ENCODE data around the gene PPP1R2B.
"Not testable (repeated sequence)": the region's sequence is repeated elsewhere in the genome, so short reads cannot be mapped to it uniquely, and the experiment has no call there.

The PPP1R2B gene

DNA sequence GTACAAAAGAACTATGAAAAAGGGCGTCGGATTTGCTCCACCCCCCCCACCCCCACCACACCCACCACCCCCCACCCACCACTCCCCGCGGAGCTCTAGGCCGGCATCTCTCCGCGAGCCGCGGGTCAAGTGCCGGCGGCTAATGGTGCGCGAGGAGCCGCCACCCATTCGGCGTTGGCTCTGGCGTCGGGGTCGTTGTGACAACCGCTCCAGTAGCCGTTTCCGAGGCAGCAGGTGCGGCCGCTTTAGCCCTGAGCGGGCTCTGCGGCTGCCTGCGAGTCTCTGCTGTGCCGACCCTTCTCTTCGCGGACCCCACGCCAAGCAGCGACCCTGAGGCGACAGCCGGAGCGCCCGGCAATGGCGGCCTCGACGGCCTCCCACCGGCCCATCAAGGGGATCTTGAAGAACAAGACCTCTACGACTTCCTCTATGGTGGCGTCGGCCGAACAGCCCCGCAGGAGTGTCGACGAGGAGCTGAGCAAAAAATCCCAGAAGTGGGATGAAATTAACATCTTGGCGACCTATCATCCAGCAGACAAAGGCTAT, at the start of gene PPP1R2B:
TSS of gene PPP1R2B (plus strand) at position 90 of the 546 bp plus-strand sequence. CDS start at position 358, 268 bp downstream.
- no peak for DNase-seq

GRCh38 chr5:156800929-156801328, 49.2 kb upstream of the PPP1R2B start:
- no peak for DNase-seq

GRCh38 chr5:156802501-156802900, 47.6 kb upstream of the PPP1R2B start:
- DNase-seq = no peak

DNA sequence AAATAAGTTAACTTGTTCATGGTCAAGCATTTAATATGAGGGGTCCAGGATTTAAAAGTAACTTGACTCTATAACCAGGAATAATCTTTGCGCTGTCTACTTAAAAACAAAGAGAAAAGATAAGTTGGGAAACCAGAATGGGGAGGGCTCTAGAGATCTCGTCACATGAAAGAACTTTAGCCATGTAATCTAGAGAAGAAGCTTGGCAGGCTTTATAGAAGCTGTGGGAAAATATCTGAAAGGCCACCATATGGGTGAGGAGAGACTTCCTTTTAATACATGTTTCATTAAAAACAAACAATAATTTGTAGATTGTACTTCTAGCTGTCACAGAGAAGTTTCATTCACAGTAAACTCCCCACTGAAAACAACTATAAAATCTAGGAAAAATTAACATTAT, 46.7 kb upstream of the PPP1R2B start:
- no peak for DNase-seq

- no peak for DNase-seq
These were observed 37.1 kb upstream of the PPP1R2B start for GRCh38 chr5:156812959-156813358.

DNA sequence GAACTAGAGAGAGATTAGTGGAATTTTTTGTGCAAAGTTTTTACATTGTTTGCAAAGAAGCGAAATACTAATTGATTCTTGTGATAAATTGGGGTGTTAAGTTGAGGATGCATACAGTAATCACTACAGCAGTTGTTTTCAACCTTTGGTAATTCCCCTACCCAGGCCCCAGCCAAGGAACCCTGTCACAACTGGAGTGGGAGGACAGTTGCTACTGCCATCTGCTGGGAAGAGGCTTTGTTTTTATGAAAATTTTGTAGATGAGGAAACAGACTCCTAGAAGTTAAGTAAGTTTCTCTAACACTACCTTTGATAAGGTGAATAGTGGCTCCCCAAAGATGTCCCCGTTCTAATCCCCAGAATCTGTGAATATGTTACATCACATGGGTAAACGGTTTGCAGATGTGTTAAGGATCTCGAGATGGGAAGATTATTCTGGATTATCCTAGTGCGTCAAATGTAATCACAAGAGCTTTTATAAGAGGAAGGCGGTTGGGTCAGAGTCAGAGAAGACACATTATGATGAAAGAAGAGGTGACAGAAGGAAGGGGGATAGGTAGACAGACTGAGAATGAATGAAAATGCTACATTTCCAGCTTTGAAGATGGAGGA, 34.0 kb upstream of the PPP1R2B start:
- peak; percentile 17 for DNase-seq

- no peak for DNase-seq
These were observed 30.6 kb upstream of the PPP1R2B start for GRCh38 chr5:156819537-156819936.

DNA sequence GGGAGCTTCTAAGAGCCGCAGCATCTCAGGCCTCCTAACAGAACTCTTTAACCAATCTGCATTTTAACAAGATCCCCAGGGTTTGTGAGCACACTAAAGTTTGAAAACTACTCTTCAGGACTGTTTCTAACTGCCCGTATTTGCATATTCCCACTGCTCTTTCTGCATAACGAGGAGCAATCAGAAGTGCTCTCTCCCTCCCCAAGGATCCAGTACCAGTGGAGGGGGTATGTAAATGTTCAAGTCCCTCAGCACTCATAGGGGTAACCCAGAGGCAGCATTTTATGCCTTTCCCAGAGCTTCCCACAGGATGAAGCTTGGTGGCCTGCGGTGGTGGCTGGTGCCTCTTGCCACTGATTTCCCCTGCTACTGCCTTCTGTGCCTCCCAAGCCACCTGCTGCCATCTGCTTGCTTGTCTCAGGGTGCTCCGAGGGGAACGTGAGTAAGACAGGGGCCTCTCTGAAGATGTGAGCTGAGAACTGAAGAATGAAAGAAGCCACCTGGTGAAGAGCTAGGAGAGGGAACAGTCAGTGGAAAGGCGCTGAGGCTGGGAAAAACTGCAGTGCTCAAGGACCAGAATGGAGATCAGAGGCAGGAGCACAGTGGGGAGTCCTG, 30.0 kb upstream of the PPP1R2B start:
- no peak for DNase-seq

- DNase-seq = no peak
These were observed 25.9 kb upstream of the PPP1R2B start for GRCh38 chr5:156824241-156824640.

- no peak for DNase-seq
These were observed 25.3 kb upstream of the PPP1R2B start for GRCh38 chr5:156824800-156825199.

- no peak for DNase-seq
These were observed 24.4 kb upstream of the PPP1R2B start for GRCh38 chr5:156825688-156826087.

DNA sequence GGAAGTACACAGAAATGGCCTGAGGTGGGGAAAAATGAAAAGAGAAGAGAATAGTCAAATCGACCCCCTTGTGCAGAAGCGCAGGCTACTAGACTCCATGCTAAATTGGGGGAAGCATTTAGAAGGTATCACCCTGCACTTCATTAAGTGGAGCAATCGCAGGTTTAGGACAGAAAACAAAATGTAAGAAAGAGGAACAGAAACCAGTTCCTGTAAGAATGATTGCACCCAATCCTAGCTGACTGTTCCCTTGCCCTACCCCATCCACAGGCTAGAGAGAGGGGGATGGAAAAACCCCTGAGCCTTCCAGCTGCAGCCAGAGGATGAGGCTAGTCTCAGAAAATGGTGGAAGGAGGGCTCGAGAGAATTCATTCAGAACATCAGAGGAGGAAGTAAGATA, 23.9 kb upstream of the PPP1R2B start:
- DNase-seq = no peak

DNA sequence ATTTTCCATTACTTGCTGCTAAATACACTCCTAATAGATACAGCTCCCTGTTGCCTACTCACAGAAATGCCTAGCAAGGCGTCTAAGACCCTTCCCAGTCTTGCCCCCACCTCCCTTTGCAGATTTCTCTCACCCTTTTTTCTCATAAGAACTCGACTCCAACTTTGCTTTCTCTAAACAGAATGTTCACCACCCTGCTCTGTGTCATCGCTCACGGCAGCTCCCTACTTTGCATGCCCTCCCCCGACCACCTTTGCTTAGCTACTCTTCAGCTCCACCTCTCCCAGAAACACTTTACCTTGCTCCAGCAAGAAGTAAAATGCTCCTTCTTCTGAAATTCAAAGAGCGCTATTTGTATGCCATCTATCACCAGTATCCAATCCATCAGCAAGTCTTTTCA, 15.2 kb upstream of the PPP1R2B start:
- DNase-seq = no peak

DNA sequence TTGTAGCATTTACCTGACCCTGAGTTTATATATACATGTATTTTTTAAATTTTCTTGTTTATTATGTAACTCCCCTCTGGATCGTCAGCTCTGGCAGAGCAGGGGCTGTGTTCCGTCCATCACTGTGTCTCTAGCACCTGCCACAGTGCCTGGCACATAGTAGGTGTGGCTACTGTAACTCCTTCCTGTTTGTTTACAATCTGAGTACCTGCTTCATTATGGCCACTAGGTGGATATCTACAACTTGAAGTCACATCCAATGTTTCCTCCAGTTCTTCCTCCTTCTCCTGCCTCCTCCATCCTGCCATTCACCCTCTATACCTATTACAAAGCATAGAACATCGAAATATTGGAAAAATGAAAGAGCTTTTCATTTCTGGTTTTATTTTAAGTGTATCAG, 14.2 kb upstream of the PPP1R2B start:
- DNase-seq = no peak

- DNase-seq = no peak
These were observed 13.2 kb upstream of the PPP1R2B start for GRCh38 chr5:156836846-156837245.

DNA sequence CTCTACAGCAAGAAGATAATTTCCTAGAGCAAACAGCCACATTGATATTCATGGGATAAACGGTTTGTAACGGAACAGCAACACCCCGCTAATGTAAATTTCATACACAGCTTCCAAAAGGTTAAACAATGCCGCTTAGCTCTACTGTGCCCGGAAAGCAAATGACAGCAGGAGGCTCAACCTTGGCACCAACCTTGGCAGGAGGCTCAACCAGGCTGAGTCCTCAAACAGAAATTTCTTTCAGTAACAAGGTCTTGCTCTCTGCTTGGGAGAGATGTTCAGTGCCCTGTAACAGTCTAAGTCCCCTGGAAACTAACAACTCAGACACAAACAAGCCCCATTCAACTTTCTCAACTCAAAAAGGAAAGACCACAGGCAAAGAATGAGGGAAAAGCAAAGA, 11.1 kb upstream of the PPP1R2B start:
- DNase-seq = no peak

- DNase-seq = no peak
These were observed 8.4 kb upstream of the PPP1R2B start for GRCh38 chr5:156841737-156842136.

DNA sequence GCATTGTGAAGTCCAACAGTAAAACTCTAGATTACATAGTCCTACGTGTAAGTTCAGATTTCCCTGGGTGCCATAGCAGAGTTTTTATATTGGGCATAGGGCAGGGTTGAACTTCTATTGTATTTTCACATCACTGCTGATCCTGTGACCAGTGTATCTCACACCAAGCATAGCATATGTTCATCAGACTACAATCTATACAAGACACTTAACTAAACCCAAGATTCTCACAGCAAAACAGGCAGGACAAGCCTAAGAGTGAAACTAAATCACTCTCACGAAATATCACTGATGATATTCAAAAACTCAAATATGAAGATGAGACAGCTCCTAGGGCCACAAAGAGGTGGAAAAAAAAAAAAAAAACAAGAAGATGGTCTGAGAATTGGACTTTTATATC, 3.2 kb upstream of the PPP1R2B start:
- no peak for DNase-seq

- not testable (repeated sequence) for DNase-seq
These were observed 1.6 kb upstream of the PPP1R2B start for GRCh38 chr5:156848447-156848846.

DNA sequence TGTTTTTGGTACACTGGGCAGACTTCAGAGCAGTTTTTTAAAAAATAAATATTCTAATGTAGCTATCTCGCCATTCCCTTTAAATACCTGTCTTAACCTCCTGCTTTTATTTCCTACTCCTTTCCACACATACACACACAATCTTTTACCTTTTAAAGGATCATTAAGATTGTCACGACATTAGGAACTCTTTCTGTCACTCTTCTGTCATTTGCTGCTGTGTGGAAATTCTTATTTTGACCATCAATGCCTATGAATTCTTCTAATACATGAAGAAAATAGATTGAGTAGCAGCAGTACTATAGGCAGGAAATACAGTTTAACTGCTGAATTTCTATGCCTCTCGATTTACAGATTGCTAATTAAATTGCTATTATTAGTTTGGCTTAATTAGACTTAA, 1.8 kb downstream of the PPP1R2B start:
- DNase-seq = no peak

DNA sequence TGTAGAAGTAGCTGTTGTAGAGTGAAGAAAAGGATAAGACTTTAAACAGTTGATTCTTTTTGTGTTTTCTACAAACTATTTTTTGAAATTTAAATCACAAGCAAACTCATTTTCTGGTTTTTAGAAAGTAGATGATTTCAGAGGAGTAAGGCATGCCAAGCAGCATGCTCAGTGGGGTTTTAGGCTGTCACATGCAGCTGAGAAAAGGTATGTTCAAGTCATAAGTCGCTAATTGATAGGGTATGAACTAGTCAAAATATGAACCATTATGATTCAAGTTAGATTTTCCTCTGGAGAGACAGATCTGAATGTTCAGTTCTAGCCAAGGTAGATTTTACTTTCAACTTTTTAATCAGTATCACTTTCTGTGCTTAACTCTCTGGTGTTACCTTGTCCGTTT, 3.0 kb downstream of the PPP1R2B start:
- DNase-seq = not testable (repeated sequence)

DNA sequence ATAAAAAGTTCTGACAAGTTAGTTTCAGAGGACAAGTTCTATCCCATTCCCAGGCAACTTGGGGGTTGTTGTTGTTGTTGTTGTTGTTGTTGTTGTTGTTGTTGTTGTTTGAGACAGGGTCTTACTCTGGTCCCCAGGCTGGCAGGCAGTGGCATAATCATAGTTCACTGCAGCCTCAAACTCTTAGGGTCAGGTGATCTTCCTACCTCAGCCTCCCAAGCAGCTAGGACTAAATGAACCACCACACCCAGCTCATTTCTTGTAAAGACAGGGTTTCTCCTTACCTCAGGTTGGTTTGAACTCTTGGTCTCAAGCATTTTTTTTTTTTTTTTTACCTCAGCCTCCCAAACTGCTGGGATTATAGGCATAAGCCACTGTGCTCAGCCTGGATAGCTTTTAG, 15.3 kb downstream of the PPP1R2B start:
- no peak for DNase-seq

DNA sequence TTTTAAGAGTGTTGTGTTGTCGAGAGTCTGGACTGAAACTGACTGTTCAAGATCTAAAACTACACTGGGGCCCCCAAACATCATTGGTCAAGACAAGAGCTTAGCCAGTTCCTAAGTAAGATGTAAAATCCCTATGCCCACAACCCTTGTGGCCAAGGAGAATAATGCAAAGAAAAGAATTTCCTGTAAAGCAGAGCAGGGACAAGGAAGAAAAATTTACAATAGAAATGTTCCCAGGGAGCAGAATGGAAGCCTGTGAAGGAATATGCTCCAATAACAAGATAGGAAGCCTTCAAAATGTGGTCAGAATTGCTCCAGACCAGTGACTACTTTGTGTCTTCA, 20.4 kb downstream of the PPP1R2B start:
- DNase-seq = no peak

GRCh38 chr5:156871212-156871611, 21.1 kb downstream of the PPP1R2B start:
- no peak for DNase-seq
